GM04503 (cell line): ENCODE results near the gene C6orf118.

Source experiments
- DNase-seq: peaks from one replicate; pipeline ENCODE4 v3.0.0-alpha.2; 2012; ENCODE audit warnings: low read depth

Gene C6orf118

DNA sequence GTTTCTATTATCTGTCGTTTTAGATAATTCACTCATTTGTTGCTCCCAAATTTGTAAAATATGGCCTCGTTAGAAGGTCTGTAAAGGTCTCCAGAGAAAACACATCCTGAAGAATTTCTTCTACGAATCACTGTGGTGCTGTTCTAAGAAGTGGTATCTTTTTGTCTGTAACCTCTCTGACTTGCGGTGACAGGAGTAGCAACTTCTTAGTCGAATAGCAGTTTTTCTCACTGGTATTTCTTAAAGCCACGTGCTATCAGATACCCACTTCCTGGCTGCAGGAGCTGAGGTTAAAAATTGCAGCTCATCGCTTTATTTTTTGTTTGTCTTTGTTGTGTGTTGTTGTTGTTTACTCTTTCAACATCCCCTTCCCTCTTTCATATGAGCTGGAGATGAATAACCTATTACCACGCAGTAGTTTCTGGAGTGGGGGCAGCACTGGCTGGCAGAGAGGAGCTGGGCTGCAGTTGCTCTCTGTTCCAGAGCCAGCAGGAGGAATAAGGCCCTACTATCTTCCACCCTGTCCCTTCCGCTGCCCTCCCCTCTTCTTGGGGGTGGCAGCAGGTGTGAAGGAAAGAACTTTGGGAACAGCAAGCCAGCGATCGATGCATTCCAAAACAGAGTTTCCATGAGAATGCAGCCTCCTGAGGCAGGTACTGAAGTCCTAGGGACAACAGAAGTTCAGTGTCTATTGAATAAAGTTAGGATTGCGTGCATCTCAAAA, 64.7 kb downstream of the C6orf118 start:
- DNase-seq = no peak

DNA sequence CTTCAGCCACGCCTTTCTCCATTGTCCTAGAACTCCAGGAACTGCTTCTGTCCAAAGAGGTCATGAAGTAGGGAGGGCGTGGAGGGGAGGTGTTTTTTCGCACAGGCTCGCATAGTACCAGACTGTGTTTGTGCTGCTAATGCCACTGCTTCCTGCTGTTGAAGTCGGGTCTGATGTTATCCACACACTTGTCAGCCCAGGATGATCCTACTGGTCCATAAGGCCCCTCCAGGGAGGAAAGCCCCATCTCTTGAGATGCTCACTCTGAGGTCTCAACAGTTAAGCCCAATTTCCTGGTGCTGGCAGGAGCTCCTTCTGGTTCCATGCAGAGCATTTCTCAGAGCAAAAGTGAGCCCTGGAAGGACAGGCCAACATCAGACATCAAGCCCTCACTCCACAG, 65.6 kb downstream of the C6orf118 start:
- DNase-seq = no peak

GRCh38 chr6:165236326-165236725, 73.1 kb downstream of the C6orf118 start:
- DNase-seq = no peak

DNA sequence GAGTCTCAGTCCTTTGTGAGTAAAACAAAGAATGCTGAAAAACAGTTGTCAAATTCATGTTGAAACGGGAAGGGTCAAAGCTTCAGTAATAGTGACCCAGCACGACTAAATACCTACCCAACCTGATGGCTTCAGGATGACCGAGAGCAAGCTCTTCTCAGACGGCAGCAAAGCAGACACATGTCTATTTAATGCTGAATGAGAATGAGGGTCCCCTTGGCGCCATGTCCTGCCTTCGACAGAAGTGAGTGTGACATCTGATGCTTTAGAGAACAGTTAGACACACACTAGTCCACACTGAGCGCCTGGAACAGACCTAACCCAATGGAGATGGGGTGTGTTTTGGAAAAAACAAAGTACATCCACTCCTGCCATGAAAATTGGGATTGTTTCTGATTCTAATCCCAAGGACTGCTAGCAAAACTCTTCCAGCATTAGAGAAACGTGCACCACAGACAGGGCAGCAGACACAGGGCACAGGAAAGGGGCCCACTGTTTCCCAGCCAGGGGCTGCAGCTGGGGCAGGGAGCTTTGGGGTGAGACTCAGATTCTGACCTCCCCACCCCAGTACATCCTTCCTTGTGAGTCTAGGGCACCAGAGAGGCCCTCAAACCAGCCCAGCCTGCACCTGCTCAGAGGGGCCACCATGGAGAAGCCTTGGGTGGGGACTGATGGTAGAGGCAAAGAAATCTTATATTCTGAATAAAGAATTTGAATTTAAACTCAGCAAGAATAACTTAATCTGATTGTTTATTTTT, 76.5 kb downstream of the C6orf118 start:
- no peak for DNase-seq

DNA sequence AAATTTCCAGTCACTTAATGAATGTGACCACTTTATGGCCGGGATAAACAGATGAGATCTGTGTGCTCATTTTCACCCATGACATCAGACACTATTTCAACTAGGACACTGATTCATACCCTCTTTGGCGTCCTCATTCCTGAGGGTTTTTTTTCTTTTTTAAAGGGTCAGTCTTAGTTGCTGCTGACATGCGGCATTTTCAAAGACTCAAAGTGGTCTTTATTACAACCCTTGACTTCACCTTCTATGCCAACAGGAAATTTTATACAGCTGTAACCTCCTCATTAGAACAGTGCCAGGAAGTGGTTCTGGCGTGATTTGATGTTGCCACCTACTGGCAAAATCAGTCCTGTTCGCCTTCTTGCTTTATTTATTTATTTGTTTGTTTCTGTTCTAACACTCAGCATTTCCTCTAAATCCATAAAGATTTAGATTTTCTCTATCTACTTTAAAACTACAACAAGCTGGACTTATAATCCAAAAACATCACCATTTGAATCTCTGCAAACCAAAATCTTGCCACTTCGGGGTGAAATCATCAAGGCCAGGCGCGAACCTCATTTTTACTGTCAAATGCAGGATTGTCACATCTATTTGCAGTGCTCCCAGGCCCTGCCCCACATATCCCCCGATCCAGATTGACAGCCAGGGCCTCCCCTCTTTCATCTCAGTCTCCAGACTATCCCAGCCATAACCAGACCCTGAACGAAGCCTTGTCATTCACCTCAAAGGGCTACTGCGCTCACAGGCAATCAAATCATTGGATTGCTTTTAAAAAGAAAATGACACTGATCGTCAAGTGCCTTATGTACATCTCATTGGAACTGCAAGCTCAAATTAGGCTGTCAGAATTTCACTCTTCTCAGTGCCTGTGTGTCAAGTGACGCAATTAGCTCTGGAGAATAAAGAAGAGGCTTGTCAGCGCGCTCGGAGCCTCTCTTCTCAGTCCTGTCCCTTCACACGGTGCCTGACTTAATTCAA, 77.5 kb downstream of the C6orf118 start:
- no peak for DNase-seq

- no peak for DNase-seq
Measured at GRCh38 chr6:165231177-165231576, 78.2 kb downstream of the C6orf118 start.
